HG03521 (cell line): ENCODE data around the gene ATPAF2.
"Not testable (repeated sequence)": the region's sequence is repeated elsewhere in the genome, so short reads cannot be mapped to it uniquely, and the experiment has no call there.

Experiments
- ATAC-seq: cut with Tn5 transposase; IDR thresholded peaks from one replicate; pipeline ENCODE4 v1.9.1; 2021; ENCODE audit warnings: mild to moderate bottlenecking, moderate library complexity; ENCODE audit not compliant: unreplicated experiment

The ATPAF2 gene

DNA sequence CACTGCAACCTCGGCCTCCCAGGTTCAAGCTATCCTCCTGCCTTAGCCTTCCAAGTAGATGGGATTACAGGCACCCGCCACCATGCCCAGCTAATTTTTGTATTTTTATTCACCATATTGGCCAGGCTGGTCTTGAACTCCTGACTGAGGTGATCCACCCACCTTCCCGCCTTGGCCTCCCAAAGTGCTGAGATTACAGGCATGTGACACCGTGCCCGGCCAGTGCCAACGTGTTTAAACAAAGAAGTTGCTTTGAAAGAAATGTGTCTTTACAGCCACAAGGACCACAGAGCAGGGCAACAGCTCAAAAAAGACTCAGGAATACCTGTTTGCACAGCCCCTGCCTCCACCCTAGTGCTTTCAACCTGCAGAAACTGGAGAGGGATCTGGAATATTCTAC, 25.0 kb downstream of the ATPAF2 start:
- no peak for ATAC-seq

DNA sequence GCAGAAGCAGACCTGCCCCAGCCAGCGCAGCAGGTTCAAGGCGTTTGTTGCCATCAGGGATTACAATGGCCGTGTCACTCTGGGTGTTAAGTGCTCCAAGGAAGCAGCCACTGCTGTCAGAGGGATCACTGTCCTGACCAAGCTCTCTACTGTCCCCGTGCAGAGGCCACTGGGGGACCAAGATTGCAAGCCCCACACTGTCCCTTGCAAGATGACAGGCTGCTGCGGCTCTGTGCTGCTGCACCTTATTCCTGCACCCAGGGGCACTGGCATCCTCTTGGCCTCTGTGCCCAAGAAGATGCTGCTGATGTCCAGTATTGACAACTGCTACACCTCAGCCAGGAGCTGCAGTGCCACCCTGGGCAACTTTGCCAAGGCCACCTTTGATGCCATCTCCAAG, 27.7 kb downstream of the ATPAF2 start:
- ATAC-seq = no peak

DNA sequence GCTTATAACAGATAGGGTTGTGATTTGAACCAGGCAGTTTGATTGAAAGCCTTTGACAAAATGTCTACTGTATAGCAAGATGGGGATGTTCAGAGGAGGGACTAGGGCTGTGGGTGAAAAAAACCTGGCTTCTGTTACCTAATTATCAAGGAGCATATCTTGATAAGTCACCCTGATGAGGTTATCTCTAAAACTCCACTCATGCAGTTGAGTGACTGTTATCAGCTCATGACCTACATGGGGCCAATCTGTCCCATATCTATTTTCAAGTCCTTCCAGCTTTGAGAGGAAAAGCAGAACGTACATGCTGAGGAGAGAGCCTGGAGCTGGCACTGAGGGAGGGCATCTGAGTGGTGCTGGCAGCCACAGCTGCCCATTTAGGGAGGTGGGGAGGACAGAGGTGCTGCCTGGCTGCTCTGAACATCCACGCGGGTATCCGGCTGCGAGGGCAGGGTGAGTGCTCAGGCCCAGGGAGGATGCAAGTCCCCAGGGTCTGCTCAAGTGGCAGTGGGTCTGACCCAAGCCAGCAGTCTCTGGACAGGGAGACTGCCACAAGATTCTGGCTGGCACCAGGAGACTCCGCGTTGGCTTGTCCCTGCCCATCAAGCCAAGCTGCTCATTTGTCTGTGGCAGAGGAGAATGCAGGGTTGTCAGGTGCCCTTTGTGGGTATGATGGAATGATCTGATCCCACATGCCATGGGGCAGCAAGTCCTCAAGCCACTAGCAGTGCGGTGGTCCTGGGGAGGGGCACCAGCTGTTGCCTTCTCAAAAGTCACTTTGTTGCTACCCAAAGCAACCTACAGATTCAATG, 29.2 kb downstream of the ATPAF2 start:
- no peak for ATAC-seq

DNA sequence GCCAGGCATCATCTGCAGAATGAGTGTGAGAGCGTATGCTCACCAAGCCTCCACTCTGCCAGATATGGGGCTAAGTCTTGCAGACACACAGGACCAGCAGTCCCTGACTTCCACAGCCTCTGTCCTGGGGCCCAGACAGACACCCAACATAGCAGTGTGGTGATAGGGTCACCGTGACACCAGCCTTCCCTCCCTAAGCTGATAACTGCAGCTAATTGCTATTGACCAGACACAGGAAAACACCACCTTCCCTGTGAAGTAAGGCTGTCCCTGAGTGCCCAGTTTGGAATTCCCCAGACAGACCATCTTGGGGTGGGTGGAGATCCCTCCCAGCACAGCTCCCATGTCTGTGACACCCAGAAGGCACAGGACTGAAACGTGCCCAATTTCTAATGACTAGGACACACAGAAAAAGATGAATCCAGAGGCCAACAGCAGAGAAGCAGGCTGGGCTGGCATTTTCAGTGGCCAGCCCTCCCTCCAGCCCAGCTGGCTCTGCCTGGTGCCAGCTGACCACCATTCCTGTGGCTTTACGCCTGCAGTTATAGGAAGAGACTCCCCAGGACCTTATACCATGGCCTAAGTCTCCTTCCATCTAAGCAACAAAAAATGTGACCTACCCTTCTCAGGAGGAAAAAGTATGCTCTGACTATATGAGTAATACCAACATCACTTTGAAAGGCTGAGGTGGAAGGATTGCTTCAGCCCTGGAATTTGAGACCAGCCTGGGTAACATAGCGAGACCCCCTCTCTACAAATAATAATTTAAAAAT, 30.3 kb downstream of the ATPAF2 start:
- ATAC-seq = no peak

DNA sequence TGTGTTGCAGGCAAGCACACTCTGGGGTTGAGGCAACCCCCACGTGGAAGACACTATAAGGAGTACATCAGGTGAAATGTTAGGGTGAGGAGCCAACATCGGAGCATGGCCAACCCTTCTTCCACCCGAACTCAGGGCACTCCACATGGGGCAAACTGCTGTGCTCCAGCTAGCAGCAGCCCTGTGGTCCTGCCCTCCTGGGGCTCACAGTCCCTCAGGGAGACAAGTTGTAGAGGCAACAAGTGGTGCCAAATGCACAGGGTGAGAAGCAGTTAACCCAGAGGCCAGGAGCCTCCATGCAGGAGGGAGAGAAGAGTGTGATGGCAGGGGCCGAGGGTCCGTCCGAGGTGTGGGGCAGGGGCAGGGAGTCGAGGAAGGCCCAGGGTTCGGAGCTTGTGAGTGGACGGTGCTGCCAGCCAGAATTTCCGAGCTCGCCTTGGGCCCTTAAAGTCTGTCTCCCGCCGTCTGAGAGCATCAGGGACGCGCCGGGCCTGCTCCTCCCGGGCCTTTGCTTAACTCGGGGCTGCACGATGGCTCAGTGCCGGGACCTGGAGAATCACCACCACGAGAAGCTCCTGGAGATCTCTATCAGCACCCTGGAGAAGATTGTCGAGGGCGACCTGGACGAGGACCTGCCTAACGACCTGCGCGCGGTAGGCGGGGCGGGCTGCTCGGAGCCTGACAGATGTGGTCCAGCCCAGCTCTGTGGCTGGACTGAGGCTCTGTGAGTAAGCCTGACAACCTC, 32.3 kb downstream of the ATPAF2 start:
- no peak for ATAC-seq

DNA sequence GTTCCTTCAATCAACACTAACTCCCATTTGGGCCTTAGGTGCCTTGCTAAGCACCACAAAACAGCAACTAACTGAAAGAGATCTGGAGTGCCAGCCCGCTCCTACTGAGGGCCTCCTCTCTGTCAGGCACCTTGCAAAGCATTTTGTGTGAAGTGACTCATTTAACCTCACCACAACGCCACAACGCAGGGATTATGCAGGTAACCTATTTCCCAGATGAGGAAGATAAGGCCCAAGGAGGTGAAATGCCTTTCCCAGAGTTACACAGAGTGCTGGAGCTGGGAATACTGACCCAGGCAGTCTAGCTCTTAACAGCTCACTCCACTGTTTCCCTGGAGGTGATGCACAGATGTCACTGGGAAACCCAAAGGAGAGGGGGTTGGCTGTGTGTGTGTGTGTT, 33.5 kb downstream of the ATPAF2 start:
- ATAC-seq = no peak

DNA sequence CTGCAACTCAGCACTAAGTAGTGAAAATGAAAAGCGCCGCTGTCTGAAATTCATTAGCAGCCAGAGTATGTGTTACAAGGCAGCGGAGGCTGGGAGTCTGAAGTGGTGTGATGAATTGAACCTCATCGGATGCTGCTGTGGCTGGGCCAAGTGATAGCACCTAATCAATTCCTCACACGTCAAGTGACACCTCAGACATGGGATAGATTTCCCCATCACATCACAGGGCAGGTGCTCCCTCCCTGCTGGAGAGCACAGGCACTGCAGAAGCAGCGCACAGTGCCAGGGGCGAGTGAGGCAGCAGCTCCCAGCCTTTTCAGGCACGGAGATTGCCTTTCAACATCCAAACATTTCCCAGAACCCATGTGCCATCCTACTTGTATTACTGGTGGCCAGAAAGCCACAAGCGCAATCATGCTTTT, 34.1 kb downstream of the ATPAF2 start:
- ATAC-seq = no peak

DNA sequence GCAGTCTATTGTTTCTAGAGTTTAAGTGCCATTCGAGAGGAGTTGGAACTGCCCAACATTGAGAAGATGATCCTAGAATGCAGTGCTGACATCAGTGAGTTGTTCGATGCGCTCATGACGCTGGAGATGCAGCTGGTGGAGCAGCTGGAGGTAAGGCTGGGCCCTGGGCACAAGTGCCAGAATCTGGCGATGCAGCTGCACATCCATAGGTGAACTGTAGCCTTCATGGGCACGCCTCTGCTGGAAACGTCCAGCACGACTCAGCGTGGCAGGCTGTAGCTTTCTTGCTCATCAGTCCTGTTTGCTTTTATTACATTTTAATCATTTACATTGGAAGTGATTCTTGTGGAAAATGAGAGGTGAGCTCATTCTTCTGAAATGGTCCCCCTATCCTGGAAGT, 34.6 kb downstream of the ATPAF2 start:
- ATAC-seq = no peak

DNA sequence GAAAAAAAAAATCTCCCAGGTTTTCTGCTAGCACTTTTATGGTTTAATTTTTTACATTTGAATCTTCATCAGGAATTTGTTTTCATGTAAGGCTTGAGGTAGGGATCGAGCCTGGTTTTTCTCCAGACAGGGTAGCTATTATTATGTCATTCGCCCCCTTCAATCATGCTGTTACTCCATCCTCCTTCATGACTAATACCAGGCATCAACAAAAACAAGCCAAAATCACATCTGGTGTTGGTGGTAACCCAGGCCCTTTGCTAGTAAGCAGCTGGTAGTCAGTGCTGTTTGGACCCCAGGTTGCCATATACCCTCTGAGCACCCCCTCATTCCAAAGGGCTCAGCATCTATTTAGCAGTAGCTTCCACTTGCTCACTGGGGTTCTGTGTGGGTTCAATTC, 36.8 kb downstream of the ATPAF2 start:
- ATAC-seq = no peak

DNA sequence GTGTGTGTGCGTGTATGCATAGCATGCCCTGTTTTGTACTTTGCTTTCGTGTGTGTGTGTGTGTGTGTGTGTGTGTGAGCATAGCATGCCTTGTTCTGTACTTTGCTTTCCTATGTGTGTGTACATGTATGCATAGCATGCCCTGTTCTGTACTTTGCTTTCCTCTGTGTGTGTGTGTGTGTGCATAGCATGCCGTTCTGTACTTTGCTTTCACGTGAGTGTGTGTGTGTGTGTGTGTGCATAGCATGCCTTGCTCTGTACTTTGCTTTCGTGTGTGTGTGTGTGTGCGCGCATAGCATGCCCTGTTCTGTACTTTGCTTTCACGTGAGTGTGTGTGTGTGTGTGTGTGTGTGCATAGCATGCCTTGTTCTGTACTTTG, 38.9 kb downstream of the ATPAF2 start:
- no peak for ATAC-seq

DNA sequence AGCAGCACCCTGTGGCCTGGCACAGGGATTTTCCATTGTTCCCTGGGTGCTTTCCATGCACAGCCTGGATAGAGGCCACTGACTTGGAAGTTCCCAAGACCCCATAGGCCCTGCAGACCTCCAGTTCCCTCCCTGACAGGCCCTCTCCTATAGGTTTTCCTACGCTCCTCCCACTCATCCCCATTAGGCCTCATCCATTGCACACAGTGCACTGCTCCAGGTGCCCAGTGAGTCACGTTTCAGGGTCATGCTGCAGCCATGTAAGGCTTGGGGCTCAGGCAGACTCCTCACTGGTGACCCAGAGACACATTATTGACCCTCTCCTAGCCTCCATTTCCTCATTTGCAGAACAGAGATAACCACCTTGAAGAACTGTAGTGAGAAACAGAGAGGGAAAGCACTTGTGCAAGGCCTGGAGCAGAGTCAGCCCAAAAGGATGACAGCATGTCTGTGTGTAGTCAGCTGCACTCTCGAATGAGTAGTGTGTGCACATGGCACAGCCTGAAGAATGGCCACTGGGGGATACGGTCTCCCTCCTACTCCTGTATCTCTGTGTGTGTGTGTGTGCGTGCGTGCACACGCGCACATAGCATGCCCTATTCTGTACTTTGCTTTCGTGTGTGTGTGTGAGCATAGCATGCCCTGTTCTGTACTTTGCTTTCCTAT, 39.5 kb downstream of the ATPAF2 start:
- ATAC-seq = no peak

DNA sequence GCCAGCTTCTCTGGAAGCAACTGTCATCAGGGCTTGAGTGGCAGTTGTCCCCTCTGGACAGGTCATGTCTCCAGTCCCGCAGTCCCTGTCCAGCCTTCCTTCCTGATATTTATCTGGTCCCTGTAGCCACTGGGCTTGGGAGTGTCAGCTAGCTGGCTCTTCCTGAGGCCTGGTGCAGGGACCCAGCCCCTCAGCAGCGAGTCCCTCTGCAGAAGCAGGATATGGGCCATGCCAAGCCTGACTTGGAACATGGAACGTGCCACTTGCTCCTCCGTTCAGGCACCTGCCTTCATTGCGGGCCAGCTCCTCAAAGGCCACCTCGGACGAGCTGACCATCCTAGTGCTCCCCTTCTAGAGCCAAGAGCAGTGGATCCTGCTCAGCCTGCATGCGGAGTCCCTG, 40.0 kb downstream of the ATPAF2 start:
- no peak for ATAC-seq

DNA sequence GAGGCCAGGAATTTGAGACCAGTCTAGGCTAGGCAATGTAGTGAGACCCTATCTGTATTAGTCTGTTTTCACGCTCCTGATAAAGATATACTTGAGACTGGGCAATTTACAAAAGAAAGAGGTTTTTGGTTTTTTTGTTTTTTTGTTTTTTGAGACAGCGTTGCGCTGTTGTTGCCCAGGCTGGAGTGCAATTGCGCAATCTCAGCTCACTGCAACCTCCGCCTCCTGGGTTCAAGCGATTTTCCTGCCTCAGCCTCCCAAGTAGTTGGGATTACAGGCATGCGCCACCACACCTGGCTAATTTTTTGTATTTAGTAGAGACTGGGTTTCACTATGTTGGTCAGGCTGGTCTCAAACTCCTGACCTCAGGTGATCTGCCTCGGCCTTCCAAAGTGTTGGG, 43.1 kb downstream of the ATPAF2 start:
- ATAC-seq = not testable (repeated sequence)

DNA sequence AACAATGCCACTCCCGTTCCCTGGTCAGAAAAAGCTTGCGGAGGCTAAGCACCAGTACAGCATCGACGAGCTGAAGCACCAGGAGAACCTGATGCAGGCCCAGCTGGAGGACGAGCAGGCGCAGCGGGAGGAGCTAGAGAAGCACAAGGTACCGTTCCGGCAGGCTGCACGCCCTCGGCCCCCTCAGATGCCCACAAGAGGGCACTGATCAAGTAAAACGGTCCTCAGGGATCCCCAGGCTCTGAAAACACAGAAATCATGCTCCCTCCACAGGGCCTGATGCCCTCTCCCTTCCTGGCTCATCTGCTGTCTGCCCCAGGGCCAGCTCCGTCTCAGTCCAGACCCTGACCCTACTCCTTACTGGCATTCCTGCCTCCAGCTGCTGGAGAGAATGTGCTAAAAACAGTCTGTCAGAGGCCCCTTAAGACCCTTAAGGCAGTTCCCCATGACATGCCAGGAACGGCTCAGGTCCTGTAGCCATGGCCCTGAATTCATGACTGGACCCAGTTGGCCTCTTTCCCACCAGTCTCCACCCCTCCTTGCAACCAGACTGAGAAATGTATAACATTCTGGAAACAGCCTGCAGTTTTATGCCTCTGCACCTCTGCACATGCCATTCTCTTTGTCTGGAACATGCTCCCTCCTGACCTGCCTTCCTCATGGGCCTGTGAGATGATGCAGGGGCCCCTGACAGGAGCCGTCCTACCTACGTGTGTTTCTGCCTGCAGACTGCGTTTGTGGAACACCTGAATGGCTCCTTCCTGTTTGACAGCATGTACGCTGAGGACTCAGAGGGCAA, 44.5 kb downstream of the ATPAF2 start:
- no peak for ATAC-seq

DNA sequence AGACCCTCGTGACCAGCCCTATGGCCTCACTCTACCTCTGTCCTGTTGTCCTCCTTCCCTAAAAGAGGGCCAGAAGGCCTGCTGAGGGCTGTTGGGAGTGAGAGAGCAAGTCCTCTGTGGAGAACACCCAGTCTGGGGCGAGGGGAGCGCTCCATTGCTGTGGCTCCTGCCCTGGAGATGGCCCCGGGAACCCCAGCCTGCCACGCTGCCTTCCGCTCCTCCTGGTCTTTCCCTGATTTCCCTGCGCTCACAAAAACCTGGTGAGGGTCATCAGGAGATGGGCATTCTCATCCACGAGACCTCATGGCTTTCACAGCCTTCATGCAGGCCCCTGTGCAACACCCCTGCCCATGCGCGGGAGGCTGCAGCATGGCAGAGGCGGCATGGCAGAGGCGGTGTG, 45.1 kb downstream of the ATPAF2 start:
- ATAC-seq = no peak

DNA sequence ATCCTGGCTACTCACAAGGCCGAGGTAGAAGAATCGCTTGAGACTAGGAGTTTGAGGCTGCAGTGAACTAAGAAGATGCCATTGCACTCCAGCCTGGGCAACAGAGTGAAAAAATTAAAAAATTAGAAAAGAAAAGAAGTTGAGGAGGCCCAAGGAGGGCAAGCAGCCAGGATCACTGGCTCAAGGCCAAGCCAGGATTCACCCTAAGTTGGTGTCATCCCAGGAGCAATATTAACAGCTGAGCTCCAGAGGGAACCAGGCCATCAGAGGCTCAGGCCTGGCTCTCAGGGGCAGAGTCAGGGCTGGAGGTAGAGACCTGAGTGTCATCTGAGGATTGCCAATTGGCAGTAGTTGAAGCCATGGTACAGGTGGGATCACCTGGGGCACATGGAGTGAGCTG, 45.6 kb downstream of the ATPAF2 start:
- ATAC-seq = no peak

DNA sequence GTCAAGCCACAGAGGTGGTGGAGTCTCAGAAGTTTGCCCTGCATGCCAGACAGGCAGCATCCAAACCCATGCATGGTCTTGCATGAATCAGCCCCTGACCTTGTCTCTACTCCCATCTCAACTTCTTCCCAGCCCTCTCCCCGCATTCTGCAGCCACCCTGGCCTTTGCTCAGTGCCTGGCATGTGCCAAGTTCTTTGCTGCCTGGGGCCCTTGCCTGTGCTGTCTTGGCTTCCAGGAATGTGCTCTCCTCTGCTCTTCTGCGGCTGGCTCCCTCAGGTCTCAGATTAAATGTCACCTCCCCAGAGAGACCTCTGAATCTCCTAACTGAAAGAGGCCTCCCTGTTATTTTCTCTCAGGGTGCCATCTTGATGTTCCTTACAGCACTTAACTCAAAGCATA, 48.7 kb downstream of the ATPAF2 start:
- no peak for ATAC-seq

DNA sequence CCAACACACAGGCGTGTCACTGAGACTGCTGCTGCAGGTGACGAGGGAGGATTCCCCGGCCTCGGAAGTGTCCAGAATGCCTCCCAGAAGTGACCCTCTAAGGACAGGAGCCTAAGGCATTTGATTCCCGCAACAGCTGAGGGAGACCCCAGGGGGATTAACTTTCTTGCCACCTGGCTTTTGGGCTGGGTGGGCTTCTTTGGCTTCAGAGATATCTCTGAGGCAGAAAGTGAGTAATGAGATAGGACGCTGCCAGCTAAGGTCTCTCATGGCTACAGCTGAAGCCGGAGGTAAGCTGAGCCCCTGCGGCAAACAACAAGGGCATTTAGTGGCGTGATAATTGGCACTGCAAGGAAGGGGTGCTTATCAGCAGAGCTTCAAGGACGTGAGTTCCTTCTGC, 49.4 kb downstream of the ATPAF2 start:
- ATAC-seq = no peak

DNA sequence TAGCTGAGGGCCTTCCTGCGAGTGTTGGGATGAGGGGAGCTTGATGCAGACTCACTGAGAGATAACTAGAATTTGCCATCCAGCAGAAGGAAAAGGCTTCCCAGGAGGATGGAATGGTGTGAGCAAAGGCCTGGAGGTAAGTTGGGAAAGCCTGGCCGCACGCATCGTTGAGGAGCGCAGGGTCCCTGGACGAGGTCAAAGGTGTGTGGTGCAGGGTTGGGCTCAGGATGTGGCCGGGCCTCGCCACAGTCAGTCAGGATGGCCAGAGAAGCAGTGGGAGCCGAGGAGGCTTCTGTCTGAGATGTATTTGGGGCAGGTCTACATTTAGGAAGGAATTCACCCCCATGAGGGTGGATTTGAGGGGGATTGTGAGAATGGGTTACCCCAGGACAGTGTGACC, 49.9 kb downstream of the ATPAF2 start:
- ATAC-seq = no peak

DNA sequence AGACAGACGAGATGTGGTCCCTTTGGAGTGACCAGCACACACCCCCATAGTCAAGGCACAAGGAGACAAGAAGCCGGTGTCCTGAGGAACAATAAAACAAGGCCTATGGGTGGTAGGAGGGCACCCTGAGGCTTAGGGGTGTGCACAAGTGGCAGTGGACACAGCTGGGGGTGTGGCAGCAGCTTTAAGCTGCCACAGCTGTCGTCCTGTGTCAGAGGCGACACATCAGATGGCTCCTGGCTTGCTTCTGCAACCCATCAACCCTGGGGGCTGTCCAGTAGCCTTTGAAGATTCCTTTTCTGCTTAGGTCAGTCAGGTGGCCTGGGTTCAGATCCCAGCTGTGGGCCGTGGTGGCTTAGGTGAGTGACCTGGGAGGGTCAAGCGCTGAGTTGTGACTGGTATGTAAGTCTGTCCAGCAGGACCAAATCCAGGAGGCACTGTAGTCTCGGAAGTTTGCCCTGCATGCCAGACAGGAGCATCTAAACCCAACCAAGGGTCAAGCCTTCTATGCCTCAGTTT, 50.5 kb downstream of the ATPAF2 start:
- ATAC-seq = no peak
